GM12865 (cell line): ENCODE results near the gene CYTH4.
A peak's percentile ranks its signal among the peaks of the same experiment; 100 is the strongest.
"Not testable (repeated sequence)": the region's sequence is repeated elsewhere in the genome, so short reads cannot be mapped to it uniquely, and the experiment has no call there.

ENCODE experiments used
- DNase-seq: peaks from one replicate; pipeline ENCODE4 v3.0.0; 2010; ENCODE audit warnings: low read depth
- H3K4me3 ChIP-seq: 2 replicates; pipeline ENCODE4 v1.5.1; 2011; ENCODE audit warnings: mild to moderate bottlenecking, low read depth, low read length, control low read depth
- CTCF ChIP-seq: IDR thresholded peaks from 2 replicates; pipeline ENCODE4 v1.5.1; 2011; ENCODE audit warnings: low read length, control low read depth, low read depth, inconsistent platforms; ENCODE audit not compliant: insufficient read depth; ENCODE audit errors: missing control alignments

Gene CYTH4

DNA sequence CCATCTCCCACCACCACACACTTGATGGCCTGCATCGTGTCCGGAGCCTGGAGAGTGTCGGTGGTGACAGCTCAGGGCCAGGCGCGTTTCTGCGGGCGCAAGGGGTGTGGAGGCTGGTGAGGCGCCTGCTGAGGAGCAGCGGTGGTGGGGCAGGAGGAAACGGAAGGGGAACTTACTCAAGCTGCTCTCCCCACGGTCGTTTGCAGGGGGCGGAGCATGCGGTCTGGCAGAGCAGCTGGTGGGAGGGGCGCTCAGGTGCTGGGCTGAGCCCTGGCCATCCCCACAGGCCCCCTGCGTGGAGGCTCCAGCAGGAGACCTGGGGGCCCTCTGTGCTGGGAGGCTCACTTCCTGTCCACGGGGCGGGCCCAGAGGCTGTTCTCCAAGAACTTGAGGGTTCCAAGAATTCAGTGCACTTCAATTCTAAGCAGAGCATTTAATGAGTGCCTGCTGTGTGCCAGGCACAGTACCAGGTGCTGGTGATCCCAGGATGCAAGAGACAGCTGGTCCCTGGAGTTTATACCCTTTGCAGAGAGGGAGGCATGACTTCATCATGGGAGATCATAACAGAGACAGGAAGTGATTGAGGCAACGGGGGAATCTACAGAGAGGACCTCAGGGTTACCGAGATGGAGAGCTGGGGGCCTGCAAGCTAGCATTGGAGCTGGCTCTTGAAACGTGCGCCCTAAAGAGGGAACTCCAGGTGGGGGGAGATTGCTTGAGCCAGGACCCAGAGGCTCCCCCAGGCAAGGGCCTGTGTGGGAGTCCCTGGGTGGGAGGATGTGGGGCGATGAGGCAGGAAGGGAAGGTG, 38.0 kb upstream of the CYTH4 start, which contains the start of gene RAC2:
Gene RAC2 (minus strand): TSS at position 156 of the 808 bp plus-strand sequence. CDS start 121 bp downstream, at position 35.
- H3K4me3 ChIP-seq = peak within 1 kb of the TSS; percentile 86
- peak; percentile 95 for DNase-seq
- no peak for TF ChIP-seq CTCF

DNA sequence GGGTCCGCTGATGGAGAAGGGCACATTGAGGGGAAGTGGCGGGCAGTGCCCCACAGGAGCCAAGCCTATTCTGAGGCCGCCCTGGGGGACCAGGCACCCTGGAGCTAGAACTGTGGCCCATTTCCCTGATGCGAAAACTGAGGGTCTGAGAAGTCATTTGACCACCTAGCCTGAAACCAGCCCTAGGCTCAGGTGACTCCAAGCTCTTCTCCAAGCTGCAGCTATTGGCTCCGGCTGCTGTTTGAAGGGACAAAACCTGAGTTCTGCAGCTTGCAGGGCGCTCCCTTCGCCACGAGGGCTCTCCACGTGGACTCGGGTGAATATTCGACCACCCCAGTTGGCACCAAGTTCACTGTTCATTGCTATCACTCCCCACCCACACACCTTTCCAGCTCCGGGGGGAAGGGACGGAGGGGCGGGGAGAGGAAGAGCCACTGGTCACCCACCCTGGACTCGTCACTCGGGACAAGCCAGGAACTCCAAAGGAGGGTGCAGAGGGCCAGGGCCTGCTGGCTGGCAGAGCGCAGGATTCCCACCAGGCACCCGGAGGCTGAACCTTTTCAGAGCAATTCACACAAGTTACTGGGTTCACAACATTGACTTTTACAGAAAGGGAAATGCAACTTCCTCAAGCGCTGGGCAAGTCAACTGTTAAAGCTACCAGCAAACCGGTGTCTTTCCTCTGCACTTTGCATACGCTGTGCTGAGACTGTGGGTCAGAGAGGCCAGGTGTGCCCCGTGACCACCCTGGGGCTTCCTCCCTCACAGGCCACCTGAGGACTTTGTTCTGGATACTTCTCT, 37.2 kb upstream of the CYTH4 start:
- peak overlapping the region; percentile 86 for H3K4me3 ChIP-seq
- DNase-seq = peak; percentile 82
- TF ChIP-seq CTCF = no peak

GRCh38 chr22:37245740-37246139, 36.6 kb upstream of the CYTH4 start:
- no peak for DNase-seq
- TF ChIP-seq CTCF = no peak
- H3K4me3 ChIP-seq = no peak overlapping the region

DNA sequence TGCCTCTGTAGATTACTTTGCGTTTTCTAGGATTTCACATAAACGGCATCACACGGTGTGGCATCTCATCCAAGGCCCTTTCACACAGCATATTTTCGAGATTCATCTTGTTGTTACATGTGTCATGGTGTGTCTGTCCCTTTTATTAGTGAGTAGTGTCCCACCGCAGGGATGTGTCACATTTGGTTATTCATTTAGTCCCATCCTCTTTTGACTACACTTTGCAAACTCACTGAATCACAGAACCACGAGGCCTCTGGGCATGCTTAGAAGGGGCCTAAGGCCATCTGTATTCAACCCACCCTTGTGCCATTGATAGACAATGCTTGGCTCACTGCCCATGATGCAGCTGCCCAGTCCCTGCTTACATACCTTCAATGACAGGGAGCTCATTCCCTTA, 34.1 kb upstream of the CYTH4 start:
- TF ChIP-seq CTCF = no peak
- H3K4me3 ChIP-seq = no peak overlapping the region
- DNase-seq = no peak

DNA sequence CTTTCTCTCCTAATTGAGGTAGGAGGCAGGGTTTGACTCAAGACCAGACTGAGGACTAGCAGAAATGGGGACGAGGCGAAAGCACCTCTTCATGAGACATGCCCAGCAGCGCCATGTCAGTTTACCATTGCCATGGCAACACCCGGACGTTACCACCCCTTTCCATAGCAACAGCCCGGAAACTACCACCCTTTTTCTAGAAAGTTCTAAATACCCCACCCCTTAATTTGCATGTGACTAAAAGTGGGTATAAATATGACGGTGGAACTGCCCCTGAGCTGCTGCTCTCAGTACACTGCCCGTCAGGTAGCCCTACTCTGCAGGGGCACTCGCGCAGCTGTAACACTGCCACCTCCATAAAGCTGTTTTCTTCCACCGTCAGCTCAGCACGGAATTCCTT, 32.3 kb upstream of the CYTH4 start:
- DNase-seq = peak; percentile 56
- no peak for TF ChIP-seq CTCF

GRCh38 chr22:37251836-37252235, 30.5 kb upstream of the CYTH4 start:
- DNase-seq, H3K4me3 ChIP-seq: not testable (repeated sequence)

More for the DNA sequence above, 32.3 kb upstream of the CYTH4 start:
- no peak overlapping the region for H3K4me3 ChIP-seq

DNA sequence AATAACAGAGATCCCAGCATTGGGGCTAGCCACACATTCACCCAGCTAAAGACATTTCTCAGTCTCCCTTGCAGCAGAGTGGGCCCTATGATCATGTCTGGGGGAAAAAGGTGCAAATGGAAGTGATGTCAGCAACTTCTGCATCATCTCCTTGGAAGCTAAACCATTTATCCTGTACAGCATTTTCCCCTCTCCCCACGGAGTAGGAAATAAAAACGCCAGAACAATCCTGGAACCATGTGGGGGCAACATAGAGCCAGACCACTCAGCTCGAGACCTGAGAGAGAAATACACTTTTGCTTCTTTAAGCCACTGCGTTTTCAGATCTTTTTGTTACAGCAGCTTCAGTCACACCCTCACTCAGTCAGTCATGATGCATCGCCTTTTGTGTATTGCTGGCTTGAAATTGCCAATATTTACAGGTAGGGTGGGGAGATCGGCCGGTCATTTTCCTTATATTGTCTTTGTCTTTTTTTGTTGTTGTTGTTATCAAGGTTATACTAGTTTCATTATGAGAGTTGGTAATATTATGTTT, 29.1 kb upstream of the CYTH4 start:
- no peak for TF ChIP-seq CTCF
- no peak for DNase-seq
- no peak overlapping the region for H3K4me3 ChIP-seq
